Upper lobe of right lung (tissue), 1 donor: ENCODE measurements around the gene HIVEP3. TPM values are rescaled to one million over a fixed set of nuclear protein-coding genes. Genes with fewer than 3 reads are reported as not detected.

ENCODE experiments used
- ATAC-seq: fragments of 200-7000 bp; cut with Tn5 transposase; one replicate; pipeline ENCODE4 v1.9.1; 2020; ENCODE audit warnings: mild to moderate bottlenecking, moderate library complexity
- DNase-seq: peaks from one replicate; pipeline ENCODE4 v3.0.0-alpha.2; 2020
- H3K27ac ChIP-seq: fragments of 200-600 bp; one replicate; pipeline ENCODE4 v1.8.0; 2022
- H3K27me3 ChIP-seq: fragments of 200-600 bp; one replicate; pipeline ENCODE4 v1.8.0; 2022; ENCODE audit warnings: mild to moderate bottlenecking
- H3K36me3 ChIP-seq: fragments of 200-600 bp; one replicate; pipeline ENCODE4 v1.8.0; 2022
- H3K4me1 ChIP-seq: fragments of 200-600 bp; one replicate; pipeline ENCODE4 v1.8.0; 2022
- H3K4me3 ChIP-seq: fragments of 200-600 bp; one replicate; pipeline ENCODE4 v1.8.0; 2022; ENCODE audit warnings: mild to moderate bottlenecking
- H3K9me3 ChIP-seq: fragments of 200-600 bp; one replicate; pipeline ENCODE4 v1.8.0; 2022
- intact Hi-C: fragments of 100-400 bp; cut with DNase I; formaldehyde crosslinking; loops from one replicate; pipeline ENCODE4 v1.11.0; 2022
- total RNA-seq: library from RNA; stranded (reverse); fragmentation: NEBNext Ultra II Directional; extraction: Animal tissue kit (Norgen Biotek cat#: 25700); gene quantifications from one replicate; pipeline ENCODE4 v1.2.1, GENCODE V29; 2021
- TF ChIP-seq, protein P1 (sequence below): fragments of 200-600 bp; IDR thresholded peaks from one replicate; pipeline ENCODE4 v1.8.0; 2022; ENCODE audit warnings: antibody characterized with exemption
- donor health status: DM: no; HTN: yes; CAD: no; lungs with severe emphysema.

The HIVEP3 gene
- total RNA-seq, 1 donor from 2014 or later, result 16.6 TPM

DNA sequence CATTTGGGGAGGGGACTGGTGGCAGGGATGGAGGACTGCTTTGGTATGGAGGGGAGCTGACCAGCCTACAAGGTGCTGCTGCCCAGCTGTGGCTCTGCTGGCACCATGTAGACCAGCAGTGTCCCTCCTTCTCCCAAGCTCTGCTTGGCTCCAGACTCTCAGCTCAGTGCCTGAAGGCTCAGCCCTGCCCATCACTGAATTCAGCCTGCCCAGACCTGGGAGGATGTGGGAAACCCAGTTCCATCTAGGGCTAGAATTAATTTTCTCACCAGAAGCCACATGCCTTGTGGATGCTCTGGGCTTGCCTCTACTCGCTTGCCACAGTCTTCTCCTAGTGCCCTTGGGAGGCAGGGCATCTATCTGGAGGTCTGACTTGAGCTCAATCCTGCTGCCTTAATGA is 239.2 kb downstream of the HIVEP3 start:
- no peaks in the 10 kb centered on the region for H3K27me3 ChIP-seq
- H3K4me1 ChIP-seq, result peaks cover 26% of the 10 kb centered on the region
- intact Hi-C loops, result no loop called here
- ATAC-seq (no peak), DNase-seq (peak; percentile 40)
- TF ChIP-seq, protein P1, sequence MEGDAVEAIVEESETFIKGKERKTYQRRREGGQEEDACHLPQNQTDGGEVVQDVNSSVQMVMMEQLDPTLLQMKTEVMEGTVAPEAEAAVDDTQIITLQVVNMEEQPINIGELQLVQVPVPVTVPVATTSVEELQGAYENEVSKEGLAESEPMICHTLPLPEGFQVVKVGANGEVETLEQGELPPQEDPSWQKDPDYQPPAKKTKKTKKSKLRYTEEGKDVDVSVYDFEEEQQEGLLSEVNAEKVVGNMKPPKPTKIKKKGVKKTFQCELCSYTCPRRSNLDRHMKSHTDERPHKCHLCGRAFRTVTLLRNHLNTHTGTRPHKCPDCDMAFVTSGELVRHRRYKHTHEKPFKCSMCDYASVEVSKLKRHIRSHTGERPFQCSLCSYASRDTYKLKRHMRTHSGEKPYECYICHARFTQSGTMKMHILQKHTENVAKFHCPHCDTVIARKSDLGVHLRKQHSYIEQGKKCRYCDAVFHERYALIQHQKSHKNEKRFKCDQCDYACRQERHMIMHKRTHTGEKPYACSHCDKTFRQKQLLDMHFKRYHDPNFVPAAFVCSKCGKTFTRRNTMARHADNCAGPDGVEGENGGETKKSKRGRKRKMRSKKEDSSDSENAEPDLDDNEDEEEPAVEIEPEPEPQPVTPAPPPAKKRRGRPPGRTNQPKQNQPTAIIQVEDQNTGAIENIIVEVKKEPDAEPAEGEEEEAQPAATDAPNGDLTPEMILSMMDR, result no peak
- H3K4me3 ChIP-seq, result no peak overlapping the region
- no peaks in the 10 kb centered on the region for H3K36me3 ChIP-seq
- H3K9me3 ChIP-seq, result no peaks in the 10 kb centered on the region
- no peak overlapping the region for H3K27ac ChIP-seq

GRCh38 chr1:41678111-41678878 is 240.4 kb downstream of the HIVEP3 start:
- Histone ChIP-seq H3K27me3 (no peaks in the 10 kb centered on the region), H3K4me1 (peaks cover 16% of the 10 kb centered on the region), H3K36me3 (no peaks in the 10 kb centered on the region), H3K27ac (no peak overlapping the region), H3K9me3 (no peaks in the 10 kb centered on the region), H3K4me3 (no peak overlapping the region)
- intact Hi-C loops, result no loop called here
- DNase-seq (peak; percentile 61), ATAC-seq (peak; percentile 66)
- TF ChIP-seq, protein P1, result no peak

GRCh38 chr1:41677620-41678019 is 241.1 kb downstream of the HIVEP3 start:
- no peaks in the 10 kb centered on the region for H3K27me3 ChIP-seq
- no peaks in the 10 kb centered on the region for H3K36me3 ChIP-seq
- no peaks in the 10 kb centered on the region for H3K9me3 ChIP-seq
- H3K4me3 ChIP-seq, result no peak overlapping the region
- intact Hi-C loops, result no loop called here
- ATAC-seq (no peak), DNase-seq (peak; percentile 16)
- no peak overlapping the region for H3K27ac ChIP-seq
- peaks cover 11% of the 10 kb centered on the region for H3K4me1 ChIP-seq
- TF ChIP-seq, protein P1, result no peak

DNA sequence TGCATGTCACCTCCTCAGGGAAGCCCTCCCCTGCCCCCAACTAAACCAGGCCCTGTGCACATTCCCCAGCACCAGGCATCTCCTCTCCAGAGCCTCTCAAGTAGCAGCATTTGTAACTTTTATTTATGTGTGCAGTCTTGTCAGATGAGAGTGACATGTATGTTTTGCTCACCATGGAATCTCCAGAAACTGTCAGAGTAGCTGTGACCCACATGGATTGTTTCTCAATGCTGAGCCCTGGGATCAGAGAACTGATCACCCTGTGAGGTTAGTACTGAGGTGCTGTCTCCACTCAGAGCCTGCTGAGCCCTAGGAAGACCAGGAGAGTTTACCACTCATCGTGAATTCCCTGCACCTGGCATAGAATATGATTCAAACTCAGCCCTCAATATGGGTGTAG is 243.3 kb downstream of the HIVEP3 start:
- Histone ChIP-seq H3K27me3 (no peaks in the 10 kb centered on the region), H3K27ac (no peak overlapping the region), H3K4me1 (peaks cover 13% of the 10 kb centered on the region), H3K4me3 (no peak overlapping the region), H3K9me3 (no peaks in the 10 kb centered on the region), H3K36me3 (no peaks in the 10 kb centered on the region)
- DNase-seq (no peak), ATAC-seq (no peak)
- TF ChIP-seq, protein P1, result no peak
- intact Hi-C loops, result no loop called here

GRCh38 chr1:41674522-41674921 is 244.2 kb downstream of the HIVEP3 start:
- Histone ChIP-seq H3K36me3 (no peaks in the 10 kb centered on the region), H3K27ac (no peak overlapping the region), H3K9me3 (no peaks in the 10 kb centered on the region), H3K27me3 (no peaks in the 10 kb centered on the region), H3K4me3 (no peak overlapping the region), H3K4me1 (peaks cover 13% of the 10 kb centered on the region)
- DNase-seq, result peak; percentile 46
- TF ChIP-seq, protein P1, result no peak
- intact Hi-C loops, result no loop called here
- ATAC-seq, result no peak
